ENCODE data around the gene ALPI.
"Not testable (repeated sequence)": the region's sequence is repeated elsewhere in the genome, so short reads cannot be mapped to it uniquely, and the experiment has no call there.

The ALPI gene

GRCh38 chr2:232455426-232456255, at the start of gene ALPI:
Gene ALPI (plus strand): TSS chr2:232456153. CDS start chr2:232456200, 47 bp downstream.
- no peak for DNase-seq (ENCODE audit: low spot score)

DNA sequence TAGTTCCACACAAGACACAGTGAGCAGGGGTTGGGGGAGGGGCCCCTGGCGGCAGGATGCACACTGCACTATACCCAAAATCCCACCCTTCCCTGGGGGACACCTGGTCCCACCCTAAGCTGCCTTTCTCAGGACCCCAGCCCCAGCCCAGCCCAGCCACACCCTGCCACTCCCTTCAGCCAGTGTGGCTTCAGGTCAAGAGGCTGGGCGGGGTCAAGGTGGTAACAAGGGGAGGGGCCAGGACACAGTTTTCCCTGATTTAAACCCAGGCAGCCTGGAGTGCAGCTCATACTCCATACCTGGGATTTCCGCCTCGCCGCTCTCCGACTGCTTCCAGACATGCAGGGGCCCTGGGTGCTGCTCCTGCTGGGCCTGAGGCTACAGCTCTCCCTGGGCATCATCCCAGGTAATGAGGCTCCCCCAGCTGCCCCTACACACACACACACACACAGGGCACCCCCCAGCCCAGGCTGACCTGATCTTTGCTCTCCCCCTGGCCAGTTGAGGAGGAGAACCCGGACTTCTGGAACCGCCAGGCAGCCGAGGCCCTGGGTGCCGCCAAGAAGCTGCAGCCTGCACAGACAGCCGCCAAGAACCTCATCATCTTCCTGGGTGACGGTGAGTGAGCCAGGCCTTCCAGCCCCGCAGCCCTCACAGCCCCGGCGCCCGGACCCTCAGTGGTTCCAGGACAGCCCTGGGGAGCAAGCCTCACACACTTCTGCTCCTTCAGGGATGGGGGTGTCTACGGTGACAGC, 49.2 kb upstream of the ALPI start, which contains the start of gene ALPG:
Gene ALPG (plus strand): TSS at position 289 of the 755 bp plus-strand sequence. CDS start 51 bp downstream, at position 340.
- no peak for DNase-seq (ENCODE audit: low spot score)

DNA sequence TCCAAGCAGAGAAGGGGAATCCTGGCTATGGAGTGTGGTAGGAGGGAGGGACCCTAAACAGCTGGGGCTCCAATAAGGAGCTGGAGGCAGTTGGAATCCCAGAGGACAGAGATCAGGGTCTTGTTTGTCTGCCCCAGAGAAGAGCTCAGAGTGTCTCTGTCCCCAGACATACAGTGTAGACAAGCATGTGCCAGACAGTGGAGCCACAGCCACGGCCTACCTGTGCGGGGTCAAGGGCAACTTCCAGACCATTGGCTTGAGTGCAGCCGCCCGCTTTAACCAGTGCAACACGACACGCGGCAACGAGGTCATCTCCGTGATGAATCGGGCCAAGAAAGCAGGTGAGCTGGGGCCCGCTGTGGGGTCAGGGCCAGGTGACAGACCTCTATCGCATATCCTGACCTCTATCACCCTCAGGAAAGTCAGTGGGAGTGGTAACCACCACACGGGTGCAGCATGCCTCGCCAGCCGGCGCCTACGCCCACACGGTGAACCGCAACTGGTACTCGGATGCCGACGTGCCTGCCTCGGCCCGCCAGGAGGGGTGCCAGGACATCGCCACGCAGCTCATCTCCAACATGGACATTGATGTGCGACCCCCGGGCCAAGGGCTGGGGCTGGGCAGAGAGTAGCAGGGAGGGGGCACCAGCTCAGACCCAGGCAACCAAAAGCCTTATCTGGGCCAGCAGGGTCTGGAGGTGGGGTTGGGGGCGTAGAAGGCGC, 48.4 kb upstream of the ALPI start:
- not testable (repeated sequence) for DNase-seq (ENCODE audit: low spot score)

DNA sequence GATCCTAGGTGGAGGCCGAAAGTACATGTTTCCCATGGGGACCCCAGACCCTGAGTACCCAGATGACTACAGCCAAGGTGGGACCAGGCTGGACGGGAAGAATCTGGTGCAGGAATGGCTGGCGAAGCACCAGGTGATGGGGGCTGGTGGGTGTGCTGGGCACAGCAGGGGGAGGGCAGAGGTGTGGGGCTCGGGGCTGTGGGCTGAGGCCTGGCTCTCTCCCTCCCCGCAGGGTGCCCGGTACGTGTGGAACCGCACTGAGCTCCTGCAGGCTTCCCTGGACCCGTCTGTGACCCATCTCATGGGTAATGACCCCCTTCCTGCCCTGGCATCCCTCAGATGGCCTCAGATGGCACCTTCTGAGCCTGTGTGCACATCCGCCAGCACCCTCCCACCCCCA, 47.7 kb upstream of the ALPI start:
- DNase-seq (ENCODE audit: low spot score): not testable (repeated sequence)

DNA sequence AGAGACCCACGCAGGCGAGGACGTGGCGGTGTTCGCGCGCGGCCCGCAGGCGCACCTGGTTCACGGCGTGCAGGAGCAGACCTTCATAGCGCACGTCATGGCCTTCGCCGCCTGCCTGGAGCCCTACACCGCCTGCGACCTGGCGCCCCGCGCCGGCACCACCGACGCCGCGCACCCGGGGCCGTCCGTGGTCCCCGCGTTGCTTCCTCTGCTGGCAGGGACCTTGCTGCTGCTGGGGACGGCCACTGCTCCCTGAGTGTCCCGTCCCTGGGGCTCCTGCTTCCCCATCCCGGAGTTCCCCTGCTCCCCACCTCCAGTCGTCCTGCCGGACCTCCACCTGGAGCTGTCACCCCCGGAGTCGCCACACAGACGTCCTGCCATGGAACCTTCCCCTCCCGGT, 46.3 kb upstream of the ALPI start:
- not testable (repeated sequence) for DNase-seq (ENCODE audit: low spot score)

GRCh38 chr2:232410238-232410900, 45.6 kb upstream of the ALPI start:
- DNase-seq (ENCODE audit: low spot score): no peak

DNA sequence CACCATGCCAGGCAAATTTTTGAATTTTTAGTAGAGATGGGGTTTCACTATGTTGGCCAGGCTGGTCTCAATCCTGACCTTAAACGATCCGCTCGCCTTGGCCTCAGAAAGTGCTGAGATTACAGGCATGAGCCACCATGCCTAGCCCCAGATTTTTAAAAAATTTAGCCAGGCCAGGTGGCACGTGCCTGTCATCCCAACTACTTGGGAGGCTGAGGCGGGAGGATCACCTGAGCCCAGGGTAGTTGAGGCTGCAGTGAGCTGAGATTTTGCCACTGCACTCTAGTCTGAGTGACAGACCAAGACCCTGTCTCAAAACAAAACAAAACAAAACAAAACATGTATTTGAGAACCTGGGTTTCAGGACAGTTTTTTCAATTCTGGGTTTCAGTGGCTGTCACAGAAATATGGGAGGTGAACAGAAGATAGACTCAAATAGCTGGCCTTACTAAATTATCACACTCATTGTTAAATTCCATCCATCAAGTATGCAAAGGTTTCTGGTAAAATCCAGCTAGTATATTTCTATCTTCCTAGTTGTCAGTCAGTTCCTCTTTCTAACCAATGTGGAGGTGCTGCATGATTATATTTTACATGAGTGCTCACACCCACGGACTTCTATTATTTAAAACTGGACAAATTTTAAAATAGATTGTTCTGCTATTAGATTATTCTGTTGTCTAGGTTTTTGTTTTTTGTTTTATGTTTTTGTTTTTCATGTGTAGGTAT, 43.9 kb upstream of the ALPI start:
- no peak for DNase-seq (ENCODE audit: low spot score)

GRCh38 chr2:232412986-232413385, 43.0 kb upstream of the ALPI start:
- no peak for DNase-seq (ENCODE audit: low spot score)

- DNase-seq (ENCODE audit: low spot score): no peak
Measured at GRCh38 chr2:232415138-232415690, 40.7 kb upstream of the ALPI start.

DNA sequence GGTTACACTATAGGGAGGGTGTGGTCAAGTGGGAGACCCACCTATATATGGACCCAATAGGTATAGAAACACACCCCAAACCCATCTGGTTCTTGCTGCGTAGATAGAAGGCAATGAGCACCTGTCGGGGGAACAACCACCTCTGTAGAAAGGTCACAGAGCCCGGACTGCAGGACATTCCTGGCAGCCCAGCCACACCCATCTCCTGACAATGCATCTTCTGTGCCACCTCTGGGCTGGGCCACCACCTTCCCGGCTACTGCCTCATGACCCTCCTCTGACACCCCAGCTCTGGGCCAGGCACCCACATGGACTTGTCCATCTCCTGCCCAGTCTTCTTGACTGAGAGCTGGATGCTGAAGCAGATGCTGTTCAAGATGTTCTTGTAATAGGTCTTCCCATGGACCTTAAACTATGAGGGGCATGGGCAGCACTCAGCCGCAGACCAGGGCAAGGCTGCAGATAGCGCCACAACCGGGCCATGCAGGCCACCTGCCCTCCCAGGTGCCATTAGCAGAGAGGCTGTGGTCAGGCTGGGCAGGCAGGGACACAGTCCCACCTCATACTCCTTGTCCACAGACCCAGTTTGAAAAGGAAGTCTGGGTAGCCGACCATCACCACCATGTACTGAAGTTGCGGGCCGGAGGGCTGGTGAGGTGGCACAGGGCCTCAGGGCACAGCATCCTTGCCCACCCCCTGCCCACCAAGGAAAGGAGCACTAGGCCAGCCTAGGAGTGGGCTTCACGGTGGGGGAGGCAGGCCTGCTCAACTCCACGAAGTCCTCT, 40.0 kb upstream of the ALPI start:
- DNase-seq (ENCODE audit: low spot score): no peak

DNA sequence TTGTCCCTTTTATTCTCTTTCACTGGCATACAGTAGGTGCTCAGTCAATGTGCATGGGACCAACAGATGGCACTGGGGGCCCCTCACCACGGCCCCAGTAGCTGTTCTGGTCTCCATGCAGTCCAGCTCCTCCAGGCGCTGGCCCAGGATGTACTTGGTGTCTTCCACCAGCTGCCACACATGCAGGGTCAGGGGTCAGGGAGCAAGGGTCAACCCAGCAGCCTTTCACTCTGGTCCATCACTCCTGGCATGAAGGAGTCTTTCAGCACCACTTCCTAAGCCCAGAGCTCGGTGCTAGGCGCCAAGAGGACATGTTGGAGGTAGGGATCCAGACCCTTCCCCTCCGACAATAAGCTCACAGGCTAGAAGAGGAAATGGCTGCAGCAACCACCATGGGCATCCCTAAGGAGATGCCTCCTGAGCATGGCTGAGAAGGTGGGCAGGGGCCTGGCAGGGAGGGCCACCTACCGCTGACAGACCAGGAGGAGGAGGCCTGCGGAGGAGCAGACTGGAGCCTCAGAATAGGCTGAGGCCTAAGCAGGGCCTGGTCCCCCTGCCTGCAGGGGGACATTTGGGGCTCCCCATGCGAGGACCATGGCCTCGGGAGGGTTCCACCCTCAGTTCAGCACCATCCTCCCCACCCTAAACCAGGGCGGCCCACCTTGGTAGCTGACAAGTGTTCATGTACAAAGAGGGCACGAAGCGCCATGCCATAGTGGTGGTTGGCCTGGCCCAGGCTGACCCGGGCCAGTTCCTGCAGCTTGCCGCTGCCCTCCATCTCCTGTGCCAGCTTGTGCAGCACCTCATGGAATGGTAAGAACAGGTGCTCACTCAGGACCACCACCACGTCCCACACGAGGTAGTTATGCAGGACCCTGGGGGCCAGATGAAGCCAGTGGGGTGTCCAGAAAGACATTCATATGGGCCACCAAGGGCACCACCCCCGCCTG, 39.2 kb upstream of the ALPI start:
- no peak for DNase-seq (ENCODE audit: low spot score)

DNA sequence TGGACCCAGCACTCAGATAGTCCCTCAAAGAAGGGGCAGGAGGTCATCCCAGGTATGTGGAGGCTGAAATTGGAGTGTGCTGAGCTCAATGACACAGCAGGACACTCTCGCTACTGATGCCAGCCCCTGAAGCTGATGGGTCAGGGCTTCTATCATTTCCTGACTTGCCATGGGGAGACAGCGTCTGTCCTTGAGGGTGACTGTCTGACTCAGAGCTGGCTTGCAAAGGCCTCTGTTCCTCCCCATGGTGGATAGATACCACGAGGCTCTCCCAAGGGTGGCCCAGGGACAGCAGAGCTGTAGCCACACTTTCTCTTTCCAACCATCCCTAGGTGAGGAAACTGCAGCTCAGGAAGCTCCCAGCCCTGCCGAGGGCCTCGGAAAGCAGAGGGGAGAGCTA, 38.5 kb upstream of the ALPI start:
- DNase-seq (ENCODE audit: low spot score): no peak

GRCh38 chr2:232418056-232418455, 37.9 kb upstream of the ALPI start:
- DNase-seq (ENCODE audit: low spot score): no peak

GRCh38 chr2:232418466-232419244, 37.3 kb upstream of the ALPI start:
- DNase-seq (ENCODE audit: low spot score): no peak

DNA sequence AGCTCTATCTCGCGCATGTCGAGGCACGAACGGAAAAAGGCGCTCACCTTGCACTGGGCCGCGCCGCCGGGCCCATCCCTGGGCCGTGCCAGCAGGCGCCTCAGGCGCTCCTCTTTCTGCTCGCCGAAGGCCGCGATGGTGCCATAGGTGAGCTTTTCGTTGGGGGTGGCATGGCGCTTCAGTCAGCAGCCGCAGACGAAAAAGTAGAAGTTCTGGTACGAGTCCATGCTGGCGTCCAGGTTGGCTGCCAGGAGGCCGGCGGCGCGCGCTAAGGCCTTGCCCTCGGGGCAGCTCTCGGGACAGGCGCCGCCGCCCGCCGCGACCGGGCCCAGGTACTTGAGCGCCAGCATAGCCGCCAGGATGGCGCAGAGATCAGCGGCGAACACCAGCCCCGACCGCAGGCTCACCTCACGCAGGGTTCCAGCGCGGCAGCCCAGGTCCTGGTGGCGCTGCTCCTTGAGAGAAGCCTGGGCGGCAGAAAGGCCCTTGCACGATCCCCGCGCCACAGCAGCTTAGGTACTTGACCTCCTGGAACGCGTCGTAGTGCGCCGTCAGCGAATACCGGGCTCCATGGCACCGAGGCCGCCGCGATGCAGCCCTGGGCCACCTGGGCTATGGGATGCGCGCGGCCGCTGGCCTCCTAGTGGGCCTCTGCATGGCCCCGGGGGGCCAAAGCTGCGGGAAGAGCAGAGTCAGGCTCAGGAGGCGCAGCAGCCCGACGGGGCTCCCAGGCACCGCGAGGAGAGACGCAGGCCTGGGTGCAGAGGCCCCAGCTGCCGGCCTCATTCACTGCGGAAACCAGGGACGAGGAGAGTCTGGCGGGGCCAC, 36.5 kb upstream of the ALPI start:
- DNase-seq (ENCODE audit: low spot score): no peak

DNA sequence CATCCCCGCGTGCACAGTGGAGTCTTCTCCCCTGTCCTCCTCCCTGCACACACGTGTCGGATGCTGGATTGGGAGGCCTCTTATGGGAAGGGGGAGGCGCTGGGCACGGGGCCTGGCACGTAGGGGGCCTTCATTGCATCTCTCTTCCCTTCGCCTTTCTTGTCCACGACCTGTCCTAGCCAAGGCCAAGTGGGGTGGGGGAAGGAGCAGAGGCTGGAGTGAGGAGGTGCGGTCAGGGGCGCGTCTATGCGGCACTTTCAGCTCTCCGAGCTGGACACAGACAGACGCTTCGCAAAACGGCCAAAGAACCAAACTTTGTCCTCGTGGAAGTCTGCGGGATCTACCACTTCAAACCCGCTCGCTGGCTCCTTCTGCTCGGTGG, 35.9 kb upstream of the ALPI start:
- no peak for DNase-seq (ENCODE audit: low spot score)

DNA sequence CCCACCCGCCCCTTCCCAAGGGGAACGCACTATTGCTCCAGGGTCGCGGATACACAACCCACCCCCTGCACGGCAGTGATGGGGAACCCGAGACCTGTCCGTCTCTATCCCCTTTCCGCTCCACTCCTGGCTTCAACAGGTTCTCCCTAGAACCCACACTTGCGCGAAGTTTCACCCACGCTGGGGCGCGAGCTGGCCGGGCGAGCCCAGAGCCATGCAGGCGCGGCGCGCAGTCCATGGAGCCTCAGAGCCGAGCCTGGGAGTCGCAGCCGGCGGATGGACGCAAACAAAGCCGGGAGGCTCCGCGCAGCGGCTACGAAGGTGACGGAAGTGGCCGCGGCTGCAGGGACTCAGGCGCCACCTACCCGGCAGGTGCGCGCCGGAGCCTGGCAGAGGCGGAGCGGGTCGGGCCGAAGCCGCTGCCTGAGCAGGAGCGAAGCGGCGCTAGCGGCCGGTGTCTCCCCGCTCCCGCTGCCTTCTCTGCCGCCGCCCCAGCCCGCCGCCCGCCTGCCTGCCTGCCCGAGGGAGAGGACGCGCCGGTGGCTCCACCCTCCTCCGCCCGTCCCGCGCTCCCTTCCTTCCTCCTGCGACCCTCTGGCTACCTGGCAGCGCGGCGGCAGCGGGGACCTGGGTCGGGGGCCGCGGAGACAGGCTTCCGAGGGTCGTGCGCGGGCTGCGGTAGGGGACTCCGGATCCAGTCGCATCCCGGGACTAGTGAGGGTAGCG, 35.3 kb upstream of the ALPI start:
- DNase-seq (ENCODE audit: low spot score): no peak

Measured in globus pallidus (tissue), 1 donor.